ENCODE data around the gene PDGFD.

- TF ChIP-seq EZH2 (IDR thresholded peaks at IDR 0.05) (no peak), POLR2AphosphoS5 (IDR thresholded peaks at IDR 0.05; ENCODE audit: borderline replicate concordance, low read depth, low read length) (no peak)
These were observed 99.8 kb downstream of the PDGFD start for GRCh38 chr11:104064034-104064630.

All from SK-N-MC (cell line).